Renal pelvis (tissue), 4 donors: ENCODE data around the gene SLC7A8. TPM values are rescaled to one million over a fixed set of nuclear protein-coding genes. Genes with fewer than 3 reads are reported as not detected.

ENCODE experiments used
- DNase-seq: peaks from one replicate; pipeline ENCODE4 v3.0.0-alpha.2; 2013
- polyA plus RNA-seq, 3 donors: library from polyadenylated mRNA; unstranded; fragments of 120-200 nt; gene quantifications; one replicate each; pipeline ENCODE4 v1.2.1, GENCODE V29; 2013; ENCODE audit not compliant: insufficient read length in 3 of 3

Gene SLC7A8
- polyA plus RNA-seq, 3 donors = 76.5 to 103 (median 88.8) TPM

DNA sequence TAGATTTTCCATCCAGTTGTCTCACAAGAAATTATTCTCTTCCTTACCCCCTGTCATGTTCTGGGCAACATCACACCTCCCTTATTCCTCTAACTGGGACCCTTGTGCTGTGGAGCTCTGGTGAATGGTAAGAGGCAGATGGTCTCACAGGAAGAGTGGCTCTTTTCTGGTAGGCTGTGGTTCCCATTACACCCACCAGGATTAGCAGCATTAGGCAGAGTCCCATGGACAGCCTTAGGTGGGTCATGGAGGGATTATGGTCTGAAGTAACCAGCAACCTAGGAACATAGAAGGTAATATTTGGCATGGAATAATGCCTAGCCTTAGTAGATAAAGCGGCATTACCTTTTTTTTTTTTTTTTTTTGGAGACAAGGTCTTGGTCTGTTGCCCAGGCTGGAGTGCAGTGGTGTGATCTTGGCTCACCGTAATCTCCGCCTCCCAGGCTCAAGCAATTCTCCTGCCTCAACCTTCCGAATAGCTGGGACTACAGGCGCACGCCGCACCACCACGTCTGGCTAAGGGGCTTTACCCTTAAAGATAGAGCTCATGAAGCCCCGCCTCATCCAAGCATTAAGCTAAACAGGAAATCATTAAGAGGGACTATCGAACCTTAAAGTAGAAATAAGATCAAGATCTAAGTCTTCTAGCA is 84.1 kb downstream of the SLC7A8 start:
- DNase-seq = no peak

DNA sequence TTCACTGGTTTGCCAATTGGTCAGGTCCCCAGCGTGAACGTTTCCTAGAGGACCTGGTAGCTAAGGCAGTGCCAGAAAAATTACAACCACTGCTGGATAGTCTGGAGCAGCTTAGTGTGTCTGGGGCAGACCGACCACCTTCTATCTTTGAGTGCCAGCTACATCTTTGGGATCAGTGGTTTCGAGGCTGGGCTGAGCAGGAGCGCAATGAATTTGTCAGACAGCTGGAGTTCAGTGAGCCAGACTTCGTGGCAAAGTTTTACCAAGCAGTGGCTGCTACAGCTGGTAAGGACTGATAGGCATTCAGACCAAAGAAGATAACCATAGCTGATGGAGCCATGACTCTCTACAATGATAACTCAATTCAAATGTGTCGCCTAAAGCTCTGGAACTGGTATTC is 85.7 kb downstream of the SLC7A8 start:
- no peak for DNase-seq

GRCh38 chr14:23095196-23096108 is 88.0 kb downstream of the SLC7A8 start, which contains the start of gene C14orf119:
Gene C14orf119, plus strand, starts transcription at chr14:23095505. Its CDS starts 2,154 bp downstream, at chr14:23097659.
- peak; percentile 100 for DNase-seq

DNA sequence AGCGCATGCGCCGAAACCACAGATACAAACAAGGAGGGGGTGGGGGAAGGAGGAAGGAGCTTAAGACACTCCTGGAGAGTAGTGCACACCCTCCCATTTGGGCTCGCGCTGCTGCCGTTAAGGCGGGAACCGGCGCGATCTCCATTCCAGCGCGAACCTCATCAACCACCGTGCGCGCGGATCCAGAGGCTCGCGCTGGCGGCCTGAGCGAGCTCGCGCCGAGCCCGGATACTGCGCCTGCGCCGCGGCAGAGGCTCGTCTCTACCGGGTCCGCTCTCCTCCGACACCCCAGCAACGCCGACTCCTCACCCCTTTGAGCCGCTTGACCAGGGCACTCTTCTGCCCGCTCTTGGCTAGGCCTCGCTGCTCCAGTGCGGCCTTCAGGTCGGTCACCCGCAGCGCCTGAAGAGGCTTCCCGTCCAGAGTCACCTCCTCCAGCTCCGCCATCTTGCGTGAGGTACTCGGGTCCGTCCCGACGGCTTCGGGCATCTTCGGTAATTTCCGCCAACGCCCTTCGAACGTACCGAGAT is 88.7 kb downstream of the SLC7A8 start, which contains the start of gene ACIN1:
TSS of gene ACIN1 (minus strand) at position 471 of the 530 bp plus-strand sequence. CDS start at position 447, 24 bp downstream.
- peak; percentile 90 for DNase-seq

DNA sequence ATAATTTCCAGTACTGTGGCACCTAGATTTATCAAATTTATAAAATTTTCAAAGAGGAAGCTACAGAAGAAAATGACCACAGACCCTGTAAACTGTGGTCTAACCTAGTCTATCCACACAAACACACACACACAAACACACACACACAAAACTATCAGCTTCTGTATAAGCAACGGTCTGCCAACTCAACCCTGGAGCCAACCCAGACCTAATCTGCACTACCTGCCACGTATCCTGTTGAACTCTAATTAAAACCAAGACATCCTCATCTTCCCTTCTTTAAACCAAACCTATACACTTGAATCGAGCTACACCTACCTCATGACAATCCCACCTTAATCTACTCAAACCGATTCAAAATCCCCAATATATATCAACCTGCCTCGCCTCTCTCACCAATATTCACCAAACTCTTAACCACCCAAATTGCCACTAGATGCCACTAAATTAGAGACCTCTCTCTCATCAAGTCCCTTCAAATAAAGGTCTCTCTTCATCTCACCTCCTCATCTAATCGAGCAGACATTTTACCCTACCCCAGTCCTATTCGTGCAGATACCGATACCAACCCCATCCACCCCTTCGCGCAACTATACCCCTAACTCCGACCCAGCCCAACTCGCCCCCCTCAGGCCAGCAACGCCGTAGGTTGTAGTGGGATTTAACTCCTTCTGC is 89.3 kb downstream of the SLC7A8 start:
- no peak for DNase-seq

DNA sequence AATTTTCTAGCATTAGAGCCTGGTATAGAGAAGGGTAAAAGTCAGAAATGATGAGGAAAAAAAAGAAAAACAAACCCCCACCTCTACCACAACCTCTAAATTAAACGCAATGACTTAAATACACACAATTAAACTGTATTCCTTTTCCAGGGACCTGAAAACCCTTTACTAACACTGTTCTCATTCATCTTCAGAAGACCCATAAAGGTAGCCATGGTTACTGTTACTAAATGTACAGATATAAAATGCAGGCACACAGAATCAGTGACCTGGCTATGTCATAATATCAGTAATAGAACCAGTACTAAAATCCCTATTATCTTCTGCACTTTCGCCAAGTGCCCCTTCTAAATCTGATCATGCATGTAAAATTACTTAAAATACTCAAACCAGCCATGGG is 89.9 kb downstream of the SLC7A8 start:
- DNase-seq = no peak

DNA sequence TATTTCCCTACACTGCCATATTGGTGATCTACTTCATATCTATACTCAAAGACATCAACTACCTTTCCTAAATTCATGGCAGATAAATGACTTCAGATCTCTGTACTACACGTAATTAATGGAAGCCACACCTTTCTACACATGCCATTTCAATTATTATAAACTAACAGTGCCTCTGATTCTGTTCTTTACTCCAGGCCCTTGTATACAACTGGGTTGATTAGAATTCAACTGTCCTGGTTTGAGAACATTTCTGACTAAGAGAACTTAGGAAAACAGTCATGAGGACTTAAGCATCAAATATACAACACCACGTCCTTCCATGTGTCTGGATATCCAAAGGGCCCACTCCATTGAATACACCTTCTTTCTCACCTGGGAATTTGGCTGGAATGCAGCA is 90.4 kb downstream of the SLC7A8 start:
- no peak for DNase-seq

- DNase-seq = no peak
Observed at GRCh38 chr14:23091294-23092225, 91.9 kb downstream of the SLC7A8 start.

DNA sequence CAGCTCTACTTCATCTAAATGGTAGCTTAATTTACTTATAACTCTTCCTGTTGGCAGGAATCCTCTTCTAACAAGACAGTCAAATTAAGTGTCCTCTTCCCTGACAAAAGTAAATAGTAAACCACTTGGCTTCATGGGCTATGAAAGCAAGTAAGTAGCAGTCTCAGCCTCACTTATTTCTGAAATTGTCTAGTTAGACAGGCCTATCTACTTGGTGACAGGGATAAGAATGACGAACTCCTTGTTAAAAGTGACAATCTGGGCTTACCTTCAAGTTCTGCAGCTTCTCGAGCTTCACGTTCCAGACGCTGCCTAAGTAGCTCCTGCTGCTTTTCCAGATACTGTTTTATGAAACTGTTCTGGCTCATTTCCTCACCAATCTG is 93.2 kb downstream of the SLC7A8 start:
- no peak for DNase-seq

DNA sequence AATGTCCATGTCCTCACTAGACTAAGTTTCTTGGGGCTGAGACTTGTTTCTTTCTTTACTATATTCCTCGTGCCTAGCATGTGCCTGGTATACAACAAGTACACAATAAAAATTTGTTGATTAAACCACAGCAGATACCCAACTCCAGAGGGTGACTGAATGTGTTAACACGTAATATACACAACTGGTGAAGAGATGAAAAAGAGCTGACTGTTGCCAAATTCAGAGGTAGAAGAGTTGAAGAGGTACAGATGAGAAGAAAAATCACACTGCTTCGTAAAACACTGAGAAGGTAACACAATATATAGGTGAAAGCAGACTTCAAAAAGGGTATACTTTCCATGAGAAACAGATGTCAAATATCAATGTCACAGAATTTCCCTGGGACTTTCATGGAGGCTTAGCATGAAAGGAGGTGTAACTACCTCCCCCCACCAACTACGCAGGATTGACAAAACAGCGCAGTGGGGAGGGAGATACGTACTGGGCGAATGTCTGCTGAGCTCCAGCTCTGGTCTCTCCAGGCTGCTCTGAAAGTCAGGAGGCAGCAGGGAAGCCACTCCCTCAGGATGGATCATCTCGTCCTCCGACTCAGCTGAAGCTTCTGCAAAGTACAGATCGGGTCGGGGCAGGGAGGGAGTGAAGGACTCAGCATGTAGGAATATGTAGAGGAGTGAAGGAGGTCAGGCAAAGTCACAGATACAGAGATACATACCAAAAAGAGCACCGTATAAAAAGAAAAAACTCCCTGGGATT is 93.8 kb downstream of the SLC7A8 start:
- no peak for DNase-seq

GRCh38 chr14:23086565-23086964 is 96.9 kb downstream of the SLC7A8 start:
- DNase-seq = no peak

- no peak for DNase-seq
Observed at GRCh38 chr14:23085458-23085857, 98.0 kb downstream of the SLC7A8 start.

DNA sequence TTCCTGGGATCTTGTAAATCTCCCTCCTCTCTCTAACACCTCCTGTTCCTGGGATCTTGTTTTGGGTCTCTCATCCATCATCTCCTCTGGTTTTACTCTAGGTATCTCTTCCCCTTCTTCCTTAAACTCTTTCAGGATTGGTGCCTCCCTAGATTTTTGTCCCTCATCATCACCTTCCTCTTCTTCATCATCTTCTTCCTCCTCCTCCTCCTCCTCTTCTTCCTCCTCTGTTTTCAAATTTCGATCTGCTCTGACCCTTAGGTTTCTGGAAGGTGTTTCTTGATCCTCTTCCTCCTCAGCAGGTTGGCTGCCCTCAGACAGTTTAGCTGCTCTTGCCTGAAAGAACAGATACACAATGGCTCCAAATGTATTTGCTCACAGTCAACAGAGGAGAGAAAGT is 103.0 kb downstream of the SLC7A8 start:
- no peak for DNase-seq

DNA sequence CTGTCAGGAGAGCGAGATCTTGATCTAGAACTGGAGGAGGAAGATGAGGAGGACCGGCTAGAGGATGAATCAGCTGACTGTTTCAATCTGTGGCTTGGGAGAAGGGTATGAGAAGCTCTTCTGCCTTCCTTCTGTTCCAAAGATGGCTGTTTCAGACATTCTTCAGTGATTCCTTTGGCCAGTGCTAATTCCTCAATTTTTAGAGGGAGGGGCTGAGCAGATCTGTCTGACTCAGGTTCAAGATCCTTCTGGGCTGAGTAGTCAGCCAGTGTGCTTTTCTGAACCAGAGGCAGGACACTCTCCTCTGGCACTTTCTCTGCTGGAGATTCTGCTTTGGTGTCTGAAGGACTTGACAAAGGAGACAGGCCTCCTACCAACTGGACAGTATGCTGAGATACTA is 103.7 kb downstream of the SLC7A8 start:
- no peak for DNase-seq

DNA sequence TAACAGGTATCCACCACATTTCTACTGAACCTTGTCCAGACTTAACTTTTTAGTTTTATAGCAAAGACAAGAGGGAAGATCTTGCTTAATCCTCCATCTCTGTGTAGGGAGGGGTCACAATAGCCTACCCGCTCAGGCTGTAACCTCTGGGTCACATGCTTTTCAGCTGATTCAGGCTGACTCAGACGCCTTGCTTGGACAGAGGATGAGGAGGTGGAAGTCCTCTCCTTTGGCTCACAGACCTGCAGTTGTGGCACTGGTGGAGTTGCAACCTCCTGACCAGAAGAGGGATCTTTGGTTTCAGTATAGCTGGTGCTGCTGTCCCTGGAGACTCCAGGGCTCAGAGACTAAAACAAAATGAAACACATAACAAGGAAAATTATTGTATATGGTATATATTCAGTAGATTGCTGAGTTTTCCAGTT is 104.8 kb downstream of the SLC7A8 start:
- no peak for DNase-seq

DNA sequence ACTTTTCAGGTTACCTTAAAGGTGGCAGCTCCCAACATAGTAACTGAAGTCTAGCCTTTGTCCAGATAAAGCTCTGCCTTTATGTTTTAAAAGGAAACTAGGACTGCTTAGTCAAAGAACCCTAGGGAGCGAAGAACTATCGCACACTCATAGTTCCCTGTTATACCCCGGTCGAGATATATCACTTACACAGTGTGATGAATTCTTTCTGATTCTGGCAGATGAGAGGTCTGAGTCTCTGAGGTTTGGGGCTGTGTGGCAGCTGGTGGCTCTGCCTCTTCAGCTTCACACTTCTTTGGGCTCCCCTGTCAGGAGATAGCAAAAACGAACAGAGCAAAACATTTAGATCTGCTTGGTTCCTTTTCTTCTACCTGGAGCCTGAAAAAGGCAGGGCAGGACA is 105.5 kb downstream of the SLC7A8 start:
- DNase-seq = no peak

GRCh38 chr14:23076785-23077408 is 106.6 kb downstream of the SLC7A8 start:
- no peak for DNase-seq
